K562 (cell line): ENCODE results near the gene ZMAT2. TPM values are rescaled to one million over a fixed set of nuclear protein-coding genes. Genes with fewer than 3 reads are reported as not detected.

Experiments
- BCL6 ChIP-seq: fragments of 250-450 bp; sonication (Bioruptor Pico); IDR thresholded peaks from 2 replicates; pipeline ENCODE4 v1.4.0; 2020
- CBFA2T2 ChIP-seq: fragments of 450-650 bp; conservative IDR thresholded peaks from 2 replicates; pipeline ENCODE4 v1.6.1; 2017; ENCODE audit warnings: mild to moderate bottlenecking
- CREM ChIP-seq: IDR thresholded peaks from 2 replicates; pipeline ENCODE4 v1.6.1; 2014; ENCODE audit warnings: antibody characterized with exemption, low read depth
- ETV1 ChIP-seq: fragments of 450-650 bp; conservative IDR thresholded peaks from 2 replicates; pipeline ENCODE4 v1.6.1; 2016; ENCODE audit warnings: missing genetic modification characterization, control low read depth, low read depth, missing compliant biosample characterization
- HINFP ChIP-seq: fragments of 450-650 bp; conservative IDR thresholded peaks from 2 replicates; pipeline ENCODE4 v1.6.1; 2016; ENCODE audit warnings: missing genetic modification characterization, low read depth, mild to moderate bottlenecking, control low read depth, missing compliant biosample characterization
- NR2C1 ChIP-seq, 2 experiments: fragments of 450-650 bp; IDR thresholded peaks; 2 replicates each; pipeline ENCODE4 v1.6.1; 2017; ENCODE audit warnings: mild to moderate bottlenecking in 2 of 2, antibody characterized with exemption in 1 of 2, inconsistent platforms in 1 of 2, missing compliant biosample characterization in 1 of 2, missing genetic modification characterization in 1 of 2
- ZEB2 ChIP-seq: fragments of 450-650 bp; IDR thresholded peaks from 2 replicates; pipeline ENCODE4 v1.6.1; 2016
- polyA plus RNA-seq, 8 experiments: library from polyadenylated mRNA; depleted of rRNA in 4 of 8; stranded (reverse) in 5 of 8; unstranded in 3 of 8; fragments of >200 nt; fragmentation: Nextera tagmentation in 2 of 8; fragmentation: Illumina TruSeq in 1 of 8; extraction: Ambion mirVana in 2 of 8; extraction: Trizol in 1 of 8; gene quantifications; 2 replicates each; pipeline versions ENCODE4 v1.2.1 to v1.2.3, GENCODE V29; 2011 to 2014; ENCODE audit warnings: inconsistent platforms in 1 of 8, missing spikeins in 1 of 8
- total RNA-seq, 7 experiments: library from RNA; depleted of rRNA in 6 of 7; stranded (reverse); fragments of >200 nt in 6 of 7; fragmentation: Illumina TruSeq in 2 of 7; extraction: Trizol in 2 of 7; gene quantifications; 2 replicates each; pipeline versions ENCODE4 v1.2.1 to v1.2.3, GENCODE V29; 2011 to 2021; ENCODE audit warnings: low replicate concordance in 1 of 7
- TF ChIP-seq, protein P1 (sequence below), 2 experiments: IDR thresholded peaks; 2 replicates each; pipeline ENCODE4 v1.6.1; 2012; ENCODE audit warnings: improper control_type of control experiment in 2 of 2, low read depth in 2 of 2, low read length in 2 of 2, borderline replicate concordance in 1 of 2
- TF ChIP-seq, protein P2 (sequence below), 2 experiments: fragments of 450-650 bp; conservative IDR thresholded peaks; 2 replicates each; pipeline ENCODE4 v1.6.1; 2017; ENCODE audit warnings: mild to moderate bottlenecking in 2 of 2, moderate library complexity in 2 of 2
- TF ChIP-seq, protein P3 (sequence below), 2 experiments: fragments of 450-650 bp; formaldehyde crosslinking in 1 of 2; IDR thresholded peaks; 2 replicates each; pipeline versions ENCODE4 v1.4.0 to v1.6.1; 2014 to 2020; ENCODE audit warnings: mild to moderate bottlenecking in 2 of 2, borderline replicate concordance in 1 of 2, low read depth in 1 of 2

Gene ZMAT2
- total and polyA plus RNA-seq, 9 of the 15 experiments (the other 6 are each of a cell fraction or from before 2014, with no cell fraction given): 44.2 to 101 (median 69.2) TPM

DNA sequence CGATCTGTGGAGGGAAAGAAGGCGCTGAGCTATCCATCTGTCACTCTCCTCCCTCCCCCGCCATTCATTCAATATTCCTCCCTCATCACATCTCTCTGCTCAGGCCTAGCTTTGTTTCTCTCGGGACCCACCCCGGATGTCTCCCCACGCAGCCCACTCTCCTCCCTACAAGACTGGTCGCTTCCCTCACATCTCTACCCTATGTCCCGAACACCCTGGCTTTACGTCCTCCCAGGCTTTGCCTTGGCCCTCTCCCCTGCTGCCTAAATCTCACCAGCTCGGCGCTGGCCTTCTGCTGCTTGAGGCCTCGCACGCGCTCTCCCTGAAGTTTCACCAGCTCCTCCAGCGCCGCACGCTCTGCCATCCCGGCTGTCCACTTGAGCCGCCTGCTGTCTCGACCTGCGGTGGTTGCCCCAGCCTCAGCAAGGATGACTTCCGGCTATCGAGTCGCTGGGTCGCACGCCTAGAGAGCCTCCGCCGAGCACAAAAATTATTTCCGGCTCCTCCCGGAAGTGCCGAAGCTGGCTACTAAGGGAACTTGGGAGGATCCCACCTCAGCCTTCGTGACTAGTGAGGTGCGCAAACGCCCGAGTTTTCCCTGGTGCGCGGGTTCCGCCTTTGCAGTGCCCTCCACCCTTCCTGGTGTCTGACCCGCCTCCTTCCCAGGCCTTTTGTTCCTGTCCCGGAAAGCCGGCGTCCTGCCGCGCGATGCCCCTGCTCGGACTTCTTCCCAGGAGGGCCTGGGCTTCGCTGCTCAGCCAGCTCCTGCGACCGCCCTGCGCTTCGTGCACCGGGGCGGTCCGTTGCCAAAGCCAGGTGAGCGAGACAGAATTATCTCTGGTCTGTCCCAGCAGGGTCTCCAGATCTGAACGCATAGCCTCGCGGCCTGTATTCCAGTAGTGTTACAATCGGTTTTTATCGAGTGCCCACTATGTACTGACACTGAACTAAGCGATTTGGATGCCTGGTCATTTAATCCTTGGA lies 9.0 kb upstream of the ZMAT2 start, which contains the start of the genes HARS1 and HARS2 (continued):
- TF ChIP-seq, protein P1, sequence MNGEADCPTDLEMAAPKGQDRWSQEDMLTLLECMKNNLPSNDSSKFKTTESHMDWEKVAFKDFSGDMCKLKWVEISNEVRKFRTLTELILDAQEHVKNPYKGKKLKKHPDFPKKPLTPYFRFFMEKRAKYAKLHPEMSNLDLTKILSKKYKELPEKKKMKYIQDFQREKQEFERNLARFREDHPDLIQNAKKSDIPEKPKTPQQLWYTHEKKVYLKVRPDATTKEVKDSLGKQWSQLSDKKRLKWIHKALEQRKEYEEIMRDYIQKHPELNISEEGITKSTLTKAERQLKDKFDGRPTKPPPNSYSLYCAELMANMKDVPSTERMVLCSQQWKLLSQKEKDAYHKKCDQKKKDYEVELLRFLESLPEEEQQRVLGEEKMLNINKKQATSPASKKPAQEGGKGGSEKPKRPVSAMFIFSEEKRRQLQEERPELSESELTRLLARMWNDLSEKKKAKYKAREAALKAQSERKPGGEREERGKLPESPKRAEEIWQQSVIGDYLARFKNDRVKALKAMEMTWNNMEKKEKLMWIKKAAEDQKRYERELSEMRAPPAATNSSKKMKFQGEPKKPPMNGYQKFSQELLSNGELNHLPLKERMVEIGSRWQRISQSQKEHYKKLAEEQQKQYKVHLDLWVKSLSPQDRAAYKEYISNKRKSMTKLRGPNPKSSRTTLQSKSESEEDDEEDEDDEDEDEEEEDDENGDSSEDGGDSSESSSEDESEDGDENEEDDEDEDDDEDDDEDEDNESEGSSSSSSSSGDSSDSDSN (IDR thresholded peaks at IDR 0.05; ENCODE audit: borderline replicate concordance in 1 of 2, low read depth in 2 of 2, low read length in 2 of 2): peak in 1 of 2 experiments; percentile 80; a peak in 2 of 4 replicates
- TF ChIP-seq ZEB2: no peak
- no peak for TF ChIP-seq CBFA2T2
- TF ChIP-seq, protein P2, sequence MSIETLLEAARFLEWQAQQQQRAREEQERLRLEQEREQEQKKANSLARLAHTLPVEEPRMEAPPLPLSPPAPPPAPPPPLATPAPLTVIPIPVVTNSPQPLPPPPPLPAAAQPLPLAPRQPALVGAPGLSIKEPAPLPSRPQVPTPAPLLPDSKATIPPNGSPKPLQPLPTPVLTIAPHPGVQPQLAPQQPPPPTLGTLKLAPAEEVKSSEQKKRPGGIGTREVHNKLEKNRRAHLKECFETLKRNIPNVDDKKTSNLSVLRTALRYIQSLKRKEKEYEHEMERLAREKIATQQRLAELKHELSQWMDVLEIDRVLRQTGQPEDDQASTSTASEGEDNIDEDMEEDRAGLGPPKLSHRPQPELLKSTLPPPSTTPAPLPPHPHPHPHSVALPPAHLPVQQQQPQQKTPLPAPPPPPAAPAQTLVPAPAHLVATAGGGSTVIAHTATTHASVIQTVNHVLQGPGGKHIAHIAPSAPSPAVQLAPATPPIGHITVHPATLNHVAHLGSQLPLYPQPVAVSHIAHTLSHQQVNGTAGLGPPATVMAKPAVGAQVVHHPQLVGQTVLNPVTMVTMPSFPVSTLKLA (conservative IDR thresholded peaks at IDR 0.05): peak; percentile 79 to 92
- TF ChIP-seq CREM: peak; percentile 33
- TF ChIP-seq ETV1: peak; percentile 98
- no peak for TF ChIP-seq BCL6 (CRISPR knock-in tag)
- no peak for TF ChIP-seq HINFP (tag)
- TF ChIP-seq, protein P3, sequence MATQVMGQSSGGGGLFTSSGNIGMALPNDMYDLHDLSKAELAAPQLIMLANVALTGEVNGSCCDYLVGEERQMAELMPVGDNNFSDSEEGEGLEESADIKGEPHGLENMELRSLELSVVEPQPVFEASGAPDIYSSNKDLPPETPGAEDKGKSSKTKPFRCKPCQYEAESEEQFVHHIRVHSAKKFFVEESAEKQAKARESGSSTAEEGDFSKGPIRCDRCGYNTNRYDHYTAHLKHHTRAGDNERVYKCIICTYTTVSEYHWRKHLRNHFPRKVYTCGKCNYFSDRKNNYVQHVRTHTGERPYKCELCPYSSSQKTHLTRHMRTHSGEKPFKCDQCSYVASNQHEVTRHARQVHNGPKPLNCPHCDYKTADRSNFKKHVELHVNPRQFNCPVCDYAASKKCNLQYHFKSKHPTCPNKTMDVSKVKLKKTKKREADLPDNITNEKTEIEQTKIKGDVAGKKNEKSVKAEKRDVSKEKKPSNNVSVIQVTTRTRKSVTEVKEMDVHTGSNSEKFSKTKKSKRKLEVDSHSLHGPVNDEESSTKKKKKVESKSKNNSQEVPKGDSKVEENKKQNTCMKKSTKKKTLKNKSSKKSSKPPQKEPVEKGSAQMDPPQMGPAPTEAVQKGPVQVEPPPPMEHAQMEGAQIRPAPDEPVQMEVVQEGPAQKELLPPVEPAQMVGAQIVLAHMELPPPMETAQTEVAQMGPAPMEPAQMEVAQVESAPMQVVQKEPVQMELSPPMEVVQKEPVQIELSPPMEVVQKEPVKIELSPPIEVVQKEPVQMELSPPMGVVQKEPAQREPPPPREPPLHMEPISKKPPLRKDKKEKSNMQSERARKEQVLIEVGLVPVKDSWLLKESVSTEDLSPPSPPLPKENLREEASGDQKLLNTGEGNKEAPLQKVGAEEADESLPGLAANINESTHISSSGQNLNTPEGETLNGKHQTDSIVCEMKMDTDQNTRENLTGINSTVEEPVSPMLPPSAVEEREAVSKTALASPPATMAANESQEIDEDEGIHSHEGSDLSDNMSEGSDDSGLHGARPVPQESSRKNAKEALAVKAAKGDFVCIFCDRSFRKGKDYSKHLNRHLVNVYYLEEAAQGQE (IDR thresholded peaks at IDR 0.05; ENCODE audit: borderline replicate concordance): no peak
- TF ChIP-seq, protein P3 (CRISPR knock-in tag; IDR thresholded peaks at IDR 0.05; ENCODE audit: low read depth): peak; percentile 61; the same call in 1 of the 2 replicates
- peak; percentile 87 for TF ChIP-seq NR2C1 (IDR thresholded peaks at IDR 0.05)
- TF ChIP-seq NR2C1 (tag; IDR thresholded peaks at IDR 0.05): peak; percentile 92
